ENCODE measurements around the gene SORL1. TPM values are rescaled to one million over a fixed set of nuclear protein-coding genes. Genes with fewer than 3 reads are reported as not detected.

SORL1 gene
- total and polyA plus RNA-seq, 9 of the 15 experiments (the other 6 are each of a cell fraction or from before 2014, with no cell fraction given) = 0.01 to 0.66 TPM; not detected in 7

DNA sequence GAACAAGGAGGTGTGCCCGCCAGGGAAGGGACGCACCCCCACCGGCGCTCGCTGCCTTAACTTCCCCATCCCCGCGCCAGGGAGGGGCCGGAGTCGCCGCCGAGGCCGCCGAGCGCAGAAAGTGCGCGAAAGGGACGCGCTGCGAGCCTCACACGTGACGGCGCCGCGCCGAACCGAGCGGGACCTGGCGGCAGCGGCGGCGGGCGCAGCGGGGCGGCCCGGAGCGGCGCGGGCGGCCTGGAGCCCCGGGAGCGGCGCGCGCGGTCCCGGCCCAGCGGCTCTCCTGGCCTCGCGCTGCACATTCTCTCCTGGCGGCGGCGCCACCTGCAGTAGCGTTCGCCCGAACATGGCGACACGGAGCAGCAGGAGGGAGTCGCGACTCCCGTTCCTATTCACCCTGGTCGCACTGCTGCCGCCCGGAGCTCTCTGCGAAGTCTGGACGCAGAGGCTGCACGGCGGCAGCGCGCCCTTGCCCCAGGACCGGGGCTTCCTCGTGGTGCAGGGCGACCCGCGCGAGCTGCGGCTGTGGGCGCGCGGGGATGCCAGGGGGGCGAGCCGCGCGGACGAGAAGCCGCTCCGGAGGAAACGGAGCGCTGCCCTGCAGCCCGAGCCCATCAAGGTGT is at the start of gene SORL1 (continued):
- TF ChIP-seq, protein P1, sequence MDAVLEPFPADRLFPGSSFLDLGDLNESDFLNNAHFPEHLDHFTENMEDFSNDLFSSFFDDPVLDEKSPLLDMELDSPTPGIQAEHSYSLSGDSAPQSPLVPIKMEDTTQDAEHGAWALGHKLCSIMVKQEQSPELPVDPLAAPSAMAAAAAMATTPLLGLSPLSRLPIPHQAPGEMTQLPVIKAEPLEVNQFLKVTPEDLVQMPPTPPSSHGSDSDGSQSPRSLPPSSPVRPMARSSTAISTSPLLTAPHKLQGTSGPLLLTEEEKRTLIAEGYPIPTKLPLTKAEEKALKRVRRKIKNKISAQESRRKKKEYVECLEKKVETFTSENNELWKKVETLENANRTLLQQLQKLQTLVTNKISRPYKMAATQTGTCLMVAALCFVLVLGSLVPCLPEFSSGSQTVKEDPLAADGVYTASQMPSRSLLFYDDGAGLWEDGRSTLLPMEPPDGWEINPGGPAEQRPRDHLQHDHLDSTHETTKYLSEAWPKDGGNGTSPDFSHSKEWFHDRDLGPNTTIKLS (IDR thresholded peaks at IDR 0.05; ENCODE audit: borderline replicate concordance, low read depth) = no peak
- TF ChIP-seq, protein P2, sequence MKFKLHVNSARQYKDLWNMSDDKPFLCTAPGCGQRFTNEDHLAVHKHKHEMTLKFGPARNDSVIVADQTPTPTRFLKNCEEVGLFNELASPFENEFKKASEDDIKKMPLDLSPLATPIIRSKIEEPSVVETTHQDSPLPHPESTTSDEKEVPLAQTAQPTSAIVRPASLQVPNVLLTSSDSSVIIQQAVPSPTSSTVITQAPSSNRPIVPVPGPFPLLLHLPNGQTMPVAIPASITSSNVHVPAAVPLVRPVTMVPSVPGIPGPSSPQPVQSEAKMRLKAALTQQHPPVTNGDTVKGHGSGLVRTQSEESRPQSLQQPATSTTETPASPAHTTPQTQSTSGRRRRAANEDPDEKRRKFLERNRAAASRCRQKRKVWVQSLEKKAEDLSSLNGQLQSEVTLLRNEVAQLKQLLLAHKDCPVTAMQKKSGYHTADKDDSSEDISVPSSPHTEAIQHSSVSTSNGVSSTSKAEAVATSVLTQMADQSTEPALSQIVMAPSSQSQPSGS (CRISPR knock-in tag; IDR thresholded peaks at IDR 0.05) = no peak
- TF ChIP-seq, protein P3, sequence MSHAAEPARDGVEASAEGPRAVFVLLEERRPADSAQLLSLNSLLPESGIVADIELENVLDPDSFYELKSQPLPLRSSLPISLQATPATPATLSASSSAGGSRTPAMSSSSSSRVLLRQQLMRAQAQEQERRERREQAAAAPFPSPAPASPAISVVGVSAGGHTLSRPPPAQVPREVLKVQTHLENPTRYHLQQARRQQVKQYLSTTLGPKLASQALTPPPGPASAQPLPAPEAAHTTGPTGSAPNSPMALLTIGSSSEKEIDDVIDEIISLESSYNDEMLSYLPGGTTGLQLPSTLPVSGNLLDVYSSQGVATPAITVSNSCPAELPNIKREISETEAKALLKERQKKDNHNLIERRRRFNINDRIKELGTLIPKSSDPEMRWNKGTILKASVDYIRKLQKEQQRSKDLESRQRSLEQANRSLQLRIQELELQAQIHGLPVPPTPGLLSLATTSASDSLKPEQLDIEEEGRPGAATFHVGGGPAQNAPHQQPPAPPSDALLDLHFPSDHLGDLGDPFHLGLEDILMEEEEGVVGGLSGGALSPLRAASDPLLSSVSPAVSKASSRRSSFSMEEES (CRISPR knock-in tag; IDR thresholded peaks at IDR 0.05) = no peak
- TF ChIP-seq HOXB6 (CRISPR knock-in tag; IDR thresholded peaks at IDR 0.05; ENCODE audit: borderline replicate concordance) = no peak
- no peak for TF ChIP-seq KDM1A (IDR thresholded peaks at IDR 0.05)
- TF ChIP-seq, protein P4, sequence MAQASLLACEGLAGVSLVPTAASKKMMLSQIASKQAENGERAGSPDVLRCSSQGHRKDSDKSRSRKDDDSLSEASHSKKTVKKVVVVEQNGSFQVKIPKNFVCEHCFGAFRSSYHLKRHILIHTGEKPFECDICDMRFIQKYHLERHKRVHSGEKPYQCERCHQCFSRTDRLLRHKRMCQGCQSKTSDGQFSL (CRISPR knock-in tag; IDR thresholded peaks at IDR 0.05) = no peak
- TF ChIP-seq, protein P4 (tag; IDR thresholded peaks at IDR 0.05) = no peak
- no peak for TF ChIP-seq PCBP1 (IDR thresholded peaks at IDR 0.05; ENCODE audit: low read depth, low read length, poor library complexity, severe bottlenecking)
- TF ChIP-seq ILF3 (IDR thresholded peaks at IDR 0.05; ENCODE audit: borderline replicate concordance) = no peak
- TF ChIP-seq ZNF316 (IDR thresholded peaks at IDR 0.05) = no peak
- TF ChIP-seq, protein P5, sequence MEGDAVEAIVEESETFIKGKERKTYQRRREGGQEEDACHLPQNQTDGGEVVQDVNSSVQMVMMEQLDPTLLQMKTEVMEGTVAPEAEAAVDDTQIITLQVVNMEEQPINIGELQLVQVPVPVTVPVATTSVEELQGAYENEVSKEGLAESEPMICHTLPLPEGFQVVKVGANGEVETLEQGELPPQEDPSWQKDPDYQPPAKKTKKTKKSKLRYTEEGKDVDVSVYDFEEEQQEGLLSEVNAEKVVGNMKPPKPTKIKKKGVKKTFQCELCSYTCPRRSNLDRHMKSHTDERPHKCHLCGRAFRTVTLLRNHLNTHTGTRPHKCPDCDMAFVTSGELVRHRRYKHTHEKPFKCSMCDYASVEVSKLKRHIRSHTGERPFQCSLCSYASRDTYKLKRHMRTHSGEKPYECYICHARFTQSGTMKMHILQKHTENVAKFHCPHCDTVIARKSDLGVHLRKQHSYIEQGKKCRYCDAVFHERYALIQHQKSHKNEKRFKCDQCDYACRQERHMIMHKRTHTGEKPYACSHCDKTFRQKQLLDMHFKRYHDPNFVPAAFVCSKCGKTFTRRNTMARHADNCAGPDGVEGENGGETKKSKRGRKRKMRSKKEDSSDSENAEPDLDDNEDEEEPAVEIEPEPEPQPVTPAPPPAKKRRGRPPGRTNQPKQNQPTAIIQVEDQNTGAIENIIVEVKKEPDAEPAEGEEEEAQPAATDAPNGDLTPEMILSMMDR (IDR thresholded peaks at IDR 0.05 in 2 of 3, conservative IDR thresholded peaks at IDR 0.05 in 1 of 3; ENCODE audit: insufficient read depth in 2 of 3, low read depth in 1 of 3, low read length in 3 of 3) = peak; percentile 16 to 37 (median 19); a peak in 3 of 6 replicates
- no peak for TF ChIP-seq ELF2 (CRISPR knock-in tag; IDR thresholded peaks at IDR 0.05)
- no peak for TF ChIP-seq CREB1 (IDR thresholded peaks at IDR 0.05)
- TF ChIP-seq CREB1 (CRISPR knock-in tag; IDR thresholded peaks at IDR 0.05) = no peak
- TF ChIP-seq SRSF1 (IDR thresholded peaks at IDR 0.05; ENCODE audit: low read depth, low read length) = no peak
- TF ChIP-seq YY1 (IDR thresholded peaks at IDR 0.05; ENCODE audit: borderline replicate concordance in 1 of 3, control insufficient read depth in 1 of 3, extremely low read depth in 1 of 3, insufficient read depth in 3 of 3, insufficient read length in 1 of 3, insufficient replicate concordance in 2 of 3, low read depth in 1 of 3, low read length in 2 of 3) = peak in 2 of 3 experiments; percentile 45 to 51
- no peak for TF ChIP-seq ZNF253 (CRISPR knock-in tag; conservative IDR thresholded peaks at IDR 0.05)
- no peak for TF ChIP-seq HDAC1 (IDR thresholded peaks at IDR 0.05)
- TF ChIP-seq, protein P6, sequence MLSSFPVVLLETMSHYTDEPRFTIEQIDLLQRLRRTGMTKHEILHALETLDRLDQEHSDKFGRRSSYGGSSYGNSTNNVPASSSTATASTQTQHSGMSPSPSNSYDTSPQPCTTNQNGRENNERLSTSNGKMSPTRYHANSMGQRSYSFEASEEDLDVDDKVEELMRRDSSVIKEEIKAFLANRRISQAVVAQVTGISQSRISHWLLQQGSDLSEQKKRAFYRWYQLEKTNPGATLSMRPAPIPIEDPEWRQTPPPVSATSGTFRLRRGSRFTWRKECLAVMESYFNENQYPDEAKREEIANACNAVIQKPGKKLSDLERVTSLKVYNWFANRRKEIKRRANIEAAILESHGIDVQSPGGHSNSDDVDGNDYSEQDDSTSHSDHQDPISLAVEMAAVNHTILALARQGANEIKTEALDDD (IDR thresholded peaks at IDR 0.05) = no peak
